ENCODE measurements around the gene TAS2R31.

The TAS2R31 gene

DNA sequence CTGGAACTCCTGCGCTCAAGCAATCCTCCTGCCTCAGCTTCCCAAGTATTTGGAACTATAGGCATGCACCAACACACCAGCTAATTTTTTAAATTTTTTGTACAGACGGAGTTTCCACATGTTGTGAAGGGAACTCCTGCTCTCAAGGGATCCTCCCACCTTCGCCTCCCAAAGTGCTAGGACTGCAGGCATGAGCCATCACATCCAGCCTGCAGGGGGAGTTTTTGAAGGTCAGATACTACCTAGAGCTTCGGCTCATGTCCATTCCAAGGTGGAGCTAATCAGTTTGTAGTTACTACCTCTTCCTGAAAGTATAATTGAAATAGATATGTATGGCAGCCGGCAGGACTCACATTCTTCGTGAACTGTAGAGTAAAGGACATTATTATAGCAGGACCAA lies 5.1 kb downstream of the TAS2R31 start:
- no peaks in the 10 kb centered on the region for H3K4me1 ChIP-seq (ENCODE audit: control insufficient read depth in 2 of 2, insufficient read depth in 1 of 2, low read depth in 1 of 2, low read length in 2 of 2)
- no peak overlapping the region for H4K91ac ChIP-seq (ENCODE audit: low read depth, low read length, poor library complexity)
- no peak overlapping the region for H3K23ac ChIP-seq (ENCODE audit: low read depth, low read length, poor library complexity)
- no peaks in the 10 kb centered on the region for H3K79me1 ChIP-seq (ENCODE audit: low read depth, low read length)
- H3K36me3 ChIP-seq (replicated peaks in 1 of 2; ENCODE audit: control insufficient read depth in 2 of 2, insufficient read depth in 2 of 2, low read length in 2 of 2), result peaks cover 2 to 28% of the 10 kb centered on the region in 2 donors
- no peak overlapping the region for H3K27ac ChIP-seq (replicated peaks; ENCODE audit: low read length)
- no peak overlapping the region for H3K14ac ChIP-seq (ENCODE audit: low read length)
- H2BK15ac ChIP-seq (ENCODE audit: low read length), result no peak overlapping the region
- no peak overlapping the region for H2BK5ac ChIP-seq (ENCODE audit: low read length)
- no peak for DNase-seq (ENCODE audit: low spot score)
- H4K8ac ChIP-seq (ENCODE audit: low read depth, low read length), result no peak overlapping the region
- no peak overlapping the region for H2BK120ac ChIP-seq (ENCODE audit: low read depth, low read length)
- no peak overlapping the region for H2BK12ac ChIP-seq (ENCODE audit: low read length)
- peaks cover 0 to 16% of the 10 kb centered on the region in 2 donors for H3K9me3 ChIP-seq (replicated peaks in 1 of 2; ENCODE audit: control insufficient read depth in 2 of 2, insufficient read depth in 1 of 2, low read depth in 1 of 2, low read length in 2 of 2)
- no peak overlapping the region for H3K4me3 ChIP-seq (ENCODE audit: low read length in 2 of 2)
- no peak overlapping the region for H3K4me2 ChIP-seq (ENCODE audit: insufficient read depth, low read length, poor library complexity, severe bottlenecking)
- no peak overlapping the region for H3K9ac ChIP-seq (ENCODE audit: low read depth, low read length, poor library complexity)
- no peak overlapping the region for H2AK5ac ChIP-seq (ENCODE audit: low read depth, low read length)
- no peak overlapping the region for H2AFZ ChIP-seq (ENCODE audit: low read length)
- WGBS, 2 donors (ENCODE audit: extremely low coverage in 2 of 2, insufficient read length in 2 of 2, insufficient replicate concordance in 1 of 2), result no CpG with 5 or more reads among the region's 6 CpGs
- H3K27me3 ChIP-seq (ENCODE audit: control insufficient read depth in 3 of 3, insufficient read depth in 3 of 3, low read depth in 1 of 3, low read length in 3 of 3), result no peaks in the 10 kb centered on the region
- H3K4ac ChIP-seq (ENCODE audit: low read length), result no peak overlapping the region
- H3K18ac ChIP-seq (ENCODE audit: low read length), result no peak overlapping the region

DNA sequence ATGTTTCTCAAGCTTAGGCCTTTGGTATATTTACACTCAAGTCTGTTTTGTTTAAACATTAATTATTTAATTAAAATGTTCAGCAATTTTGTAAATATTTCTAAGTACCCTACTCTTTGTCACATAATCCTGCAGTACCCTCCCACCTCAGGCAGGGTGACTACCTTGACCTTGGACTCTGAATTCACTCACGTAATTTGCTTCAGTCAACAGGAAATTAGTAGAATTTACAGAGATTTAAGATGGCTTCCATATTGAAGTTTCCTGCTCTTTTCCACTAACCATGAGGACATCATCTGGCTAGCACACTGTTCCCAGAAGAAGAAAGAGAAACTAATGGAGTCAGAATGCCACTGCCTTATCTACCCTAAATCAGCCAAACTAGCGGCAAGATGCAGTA lies 7.8 kb downstream of the TAS2R31 start:
- no peak overlapping the region for H3K23ac ChIP-seq (ENCODE audit: low read depth, low read length, poor library complexity)
- H2BK12ac ChIP-seq (ENCODE audit: low read length), result no peak overlapping the region
- H4K91ac ChIP-seq (ENCODE audit: low read depth, low read length, poor library complexity), result no peak overlapping the region
- H2BK120ac ChIP-seq (ENCODE audit: low read depth, low read length), result no peak overlapping the region
- no peak overlapping the region for H3K4me3 ChIP-seq (ENCODE audit: low read length in 2 of 2)
- H3K27me3 ChIP-seq (ENCODE audit: control insufficient read depth in 3 of 3, insufficient read depth in 3 of 3, low read depth in 1 of 3, low read length in 3 of 3), result no peaks in the 10 kb centered on the region
- H3K36me3 ChIP-seq (replicated peaks in 1 of 2; ENCODE audit: control insufficient read depth in 2 of 2, insufficient read depth in 2 of 2, low read length in 2 of 2), result peaks cover 2 to 28% of the 10 kb centered on the region in 2 donors
- no peak overlapping the region for H2BK5ac ChIP-seq (ENCODE audit: low read length)
- no peak overlapping the region for H3K14ac ChIP-seq (ENCODE audit: low read length)
- DNase-seq (ENCODE audit: low spot score), result no peak
- H3K18ac ChIP-seq (ENCODE audit: low read length), result no peak overlapping the region
- H2AK5ac ChIP-seq (ENCODE audit: low read depth, low read length), result no peak overlapping the region
- WGBS, 2 donors (ENCODE audit: extremely low coverage in 2 of 2, insufficient read length in 2 of 2, insufficient replicate concordance in 1 of 2), result no CpG with 5 or more reads among the region's 2 CpGs
- no peaks in the 10 kb centered on the region for H3K4me1 ChIP-seq (ENCODE audit: control insufficient read depth in 2 of 2, insufficient read depth in 1 of 2, low read depth in 1 of 2, low read length in 2 of 2)
- no peak overlapping the region for H2BK15ac ChIP-seq (ENCODE audit: low read length)
- no peak overlapping the region for H4K8ac ChIP-seq (ENCODE audit: low read depth, low read length)
- no peak overlapping the region for H3K4me2 ChIP-seq (ENCODE audit: insufficient read depth, low read length, poor library complexity, severe bottlenecking)
- peaks cover 0 to 16% of the 10 kb centered on the region in 2 donors for H3K9me3 ChIP-seq (replicated peaks in 1 of 2; ENCODE audit: control insufficient read depth in 2 of 2, insufficient read depth in 1 of 2, low read depth in 1 of 2, low read length in 2 of 2)
- no peak overlapping the region for H3K9ac ChIP-seq (ENCODE audit: low read depth, low read length, poor library complexity)
- H3K4ac ChIP-seq (ENCODE audit: low read length), result no peak overlapping the region
- no peak overlapping the region for H2AFZ ChIP-seq (ENCODE audit: low read length)
- no peak overlapping the region for H3K27ac ChIP-seq (replicated peaks; ENCODE audit: low read length)
- no peaks in the 10 kb centered on the region for H3K79me1 ChIP-seq (ENCODE audit: low read depth, low read length)

DNA sequence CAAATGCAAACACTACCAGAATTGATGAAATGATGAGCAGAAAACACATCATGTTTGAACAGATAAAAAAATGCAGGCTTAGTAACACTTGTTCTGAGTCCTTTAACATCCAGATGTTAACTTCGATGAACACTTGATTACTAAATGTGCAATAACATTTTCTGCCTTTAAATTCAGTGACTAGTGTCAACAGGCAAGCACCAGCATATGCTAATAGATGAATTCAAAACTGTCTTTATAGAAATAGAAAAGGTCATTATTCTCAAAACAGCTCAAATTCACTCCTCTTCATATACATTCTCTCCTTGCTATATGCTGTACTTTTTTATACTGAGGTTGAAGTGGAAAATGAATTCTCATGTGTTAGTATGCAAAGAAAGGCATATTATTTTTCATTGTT lies 8.7 kb downstream of the TAS2R31 start, which contains the start of gene TAS2R19:
TAS2R19 (minus strand) TSS at position 101 of the 400 bp plus-strand sequence; CDS start at position 52, 49 bp downstream.
- no peak within 1 kb of the TSS for H3K4ac ChIP-seq (ENCODE audit: low read length)
- no peak within 1 kb of the TSS for H2BK120ac ChIP-seq (ENCODE audit: low read depth, low read length)
- H3K27ac ChIP-seq (replicated peaks; ENCODE audit: low read length), result no peak within 1 kb of the TSS
- WGBS, 2 donors (ENCODE audit: extremely low coverage in 2 of 2, insufficient read length in 2 of 2, insufficient replicate concordance in 1 of 2), result no CpG with 5 or more reads among the region's 1 CpG
- DNase-seq (ENCODE audit: low spot score), result no peak
- H3K79me1 ChIP-seq (ENCODE audit: low read depth, low read length), result no peaks in the 10 kb centered on the region
- H2AFZ ChIP-seq (ENCODE audit: low read length), result no peak within 1 kb of the TSS
- peaks cover 0 to 27% of the 10 kb centered on the region in 2 donors for H3K36me3 ChIP-seq (replicated peaks in 1 of 2; ENCODE audit: control insufficient read depth in 2 of 2, insufficient read depth in 2 of 2, low read length in 2 of 2)
- H3K14ac ChIP-seq (ENCODE audit: low read length), result no peak within 1 kb of the TSS
- no peak within 1 kb of the TSS for H3K9ac ChIP-seq (ENCODE audit: low read depth, low read length, poor library complexity)
- no peak within 1 kb of the TSS for H3K18ac ChIP-seq (ENCODE audit: low read length)
- no peak within 1 kb of the TSS for H2BK12ac ChIP-seq (ENCODE audit: low read length)
- no peak within 1 kb of the TSS for H3K23ac ChIP-seq (ENCODE audit: low read depth, low read length, poor library complexity)
- H4K91ac ChIP-seq (ENCODE audit: low read depth, low read length, poor library complexity), result no peak within 1 kb of the TSS
- H2BK5ac ChIP-seq (ENCODE audit: low read length), result no peak within 1 kb of the TSS
- H2BK15ac ChIP-seq (ENCODE audit: low read length), result no peak within 1 kb of the TSS
- no peak within 1 kb of the TSS for H4K8ac ChIP-seq (ENCODE audit: low read depth, low read length)
- peaks cover 0 to 16% of the 10 kb centered on the region in 2 donors for H3K9me3 ChIP-seq (replicated peaks in 1 of 2; ENCODE audit: control insufficient read depth in 2 of 2, insufficient read depth in 1 of 2, low read depth in 1 of 2, low read length in 2 of 2)
- H3K4me2 ChIP-seq (ENCODE audit: insufficient read depth, low read length, poor library complexity, severe bottlenecking), result no peak within 1 kb of the TSS
- no peaks in the 10 kb centered on the region for H3K27me3 ChIP-seq (ENCODE audit: control insufficient read depth in 3 of 3, insufficient read depth in 3 of 3, low read depth in 1 of 3, low read length in 3 of 3)
- no peak within 1 kb of the TSS for H2AK5ac ChIP-seq (ENCODE audit: low read depth, low read length)
- H3K4me1 ChIP-seq (ENCODE audit: control insufficient read depth in 2 of 2, insufficient read depth in 1 of 2, low read depth in 1 of 2, low read length in 2 of 2), result no peaks in the 10 kb centered on the region
- no peak within 1 kb of the TSS for H3K4me3 ChIP-seq (ENCODE audit: low read length in 2 of 2)

DNA sequence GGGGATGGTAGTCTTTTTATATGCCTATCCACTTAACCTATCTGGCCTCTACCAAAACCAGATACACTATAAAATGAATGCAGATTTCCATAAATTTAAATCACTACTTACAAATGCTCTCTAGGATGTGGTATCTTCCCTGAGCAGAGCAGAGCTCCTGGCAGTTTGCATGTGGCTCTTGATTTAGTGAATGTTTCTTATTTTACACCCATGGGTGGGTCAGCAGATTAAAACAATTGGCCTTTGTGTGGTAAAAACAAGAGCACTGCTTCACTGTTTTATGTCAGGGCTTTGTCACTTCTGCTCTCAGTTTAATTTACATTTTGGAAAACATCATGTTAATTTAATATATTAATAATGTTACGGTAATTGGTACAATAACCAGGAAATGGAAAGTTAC lies 14.3 kb downstream of the TAS2R31 start:
- no peak overlapping the region for H2BK12ac ChIP-seq (ENCODE audit: low read length)
- no peak overlapping the region for H2AFZ ChIP-seq (ENCODE audit: low read length)
- no peak overlapping the region for H3K18ac ChIP-seq (ENCODE audit: low read length)
- no peak overlapping the region for H2BK120ac ChIP-seq (ENCODE audit: low read depth, low read length)
- WGBS, 2 donors (ENCODE audit: extremely low coverage in 2 of 2, insufficient read length in 2 of 2, insufficient replicate concordance in 1 of 2), result no CpG with 5 or more reads among the region's 1 CpG
- no peaks in the 10 kb centered on the region for H3K4me1 ChIP-seq (ENCODE audit: control insufficient read depth in 2 of 2, insufficient read depth in 1 of 2, low read depth in 1 of 2, low read length in 2 of 2)
- H3K4ac ChIP-seq (ENCODE audit: low read length), result no peak overlapping the region
- no peak for DNase-seq (ENCODE audit: low spot score)
- no peak overlapping the region for H3K27ac ChIP-seq (replicated peaks; ENCODE audit: low read length)
- H4K8ac ChIP-seq (ENCODE audit: low read depth, low read length), result no peak overlapping the region
- no peak overlapping the region for H3K4me2 ChIP-seq (ENCODE audit: insufficient read depth, low read length, poor library complexity, severe bottlenecking)
- no peak overlapping the region for H2BK5ac ChIP-seq (ENCODE audit: low read length)
- no peak overlapping the region for H3K23ac ChIP-seq (ENCODE audit: low read depth, low read length, poor library complexity)
- H2BK15ac ChIP-seq (ENCODE audit: low read length), result no peak overlapping the region
- peaks cover 0 to 31% of the 10 kb centered on the region in 2 donors for H3K36me3 ChIP-seq (replicated peaks in 1 of 2; ENCODE audit: control insufficient read depth in 2 of 2, insufficient read depth in 2 of 2, low read length in 2 of 2)
- H3K79me1 ChIP-seq (ENCODE audit: low read depth, low read length), result peaks cover 2% of the 10 kb centered on the region
- no peaks in the 10 kb centered on the region for H3K27me3 ChIP-seq (ENCODE audit: control insufficient read depth in 3 of 3, insufficient read depth in 3 of 3, low read depth in 1 of 3, low read length in 3 of 3)
- H3K4me3 ChIP-seq (ENCODE audit: low read length in 2 of 2), result no peak overlapping the region
- no peak overlapping the region for H3K9ac ChIP-seq (ENCODE audit: low read depth, low read length, poor library complexity)
- H2AK5ac ChIP-seq (ENCODE audit: low read depth, low read length), result no peak overlapping the region
- H3K14ac ChIP-seq (ENCODE audit: low read length), result no peak overlapping the region
- H4K91ac ChIP-seq (ENCODE audit: low read depth, low read length, poor library complexity), result no peak overlapping the region
- peaks cover 0 to 2% of the 10 kb centered on the region in 2 donors for H3K9me3 ChIP-seq (replicated peaks in 1 of 2; ENCODE audit: control insufficient read depth in 2 of 2, insufficient read depth in 1 of 2, low read depth in 1 of 2, low read length in 2 of 2)
